ENCODE data around the gene GUCY1A2.

Gene GUCY1A2

DNA sequence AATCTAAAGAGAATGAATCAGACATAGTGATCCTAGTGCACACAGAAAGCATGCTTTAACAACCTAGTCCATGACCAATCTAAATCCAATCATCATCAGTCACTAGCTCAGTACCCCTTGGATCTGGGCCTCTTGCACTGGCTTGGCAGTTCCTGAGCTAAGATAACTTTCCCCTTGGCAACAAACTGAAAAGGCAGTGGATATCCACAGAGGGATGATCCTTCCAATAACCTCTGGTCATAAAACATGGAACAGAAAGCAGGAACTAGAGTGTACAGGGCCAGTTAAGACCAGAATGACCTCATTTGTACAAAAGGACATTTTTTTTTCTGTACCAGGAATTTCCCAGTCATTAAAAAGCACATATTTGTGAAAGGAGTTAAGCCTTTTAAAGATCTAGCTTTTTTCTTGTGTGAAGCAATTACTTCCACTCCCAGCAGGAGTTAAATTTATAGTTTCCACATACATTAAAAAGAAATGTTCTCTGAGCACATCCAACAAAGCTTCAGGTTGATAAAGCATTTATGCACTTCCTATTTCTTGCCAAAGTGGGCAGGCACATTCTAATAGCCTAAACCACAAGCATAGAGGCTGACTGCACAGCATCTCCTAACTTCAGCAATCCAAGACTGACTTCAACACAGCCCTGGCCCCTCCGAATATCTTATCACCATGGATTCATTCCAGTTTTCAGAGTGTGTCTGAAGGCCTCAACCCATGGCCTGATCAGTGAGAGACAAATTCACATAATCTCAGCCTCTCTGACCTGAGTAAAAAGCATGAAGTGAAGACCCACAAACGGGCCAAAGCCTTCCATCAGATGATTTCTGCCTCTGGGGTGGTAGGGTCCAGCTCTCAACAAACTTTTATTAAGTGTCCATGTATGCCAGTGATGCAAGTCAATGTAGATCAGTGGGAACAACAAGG, 29.9 kb downstream of the GUCY1A2 start:
- no peak overlapping the region for H3K4me3 Mint-ChIP-seq
- H3K4me1 Mint-ChIP-seq (ENCODE audit: low read depth): no peaks in the 10 kb centered on the region
- H3K9me3 Mint-ChIP-seq: peaks cover 6% of the 10 kb centered on the region
- H3K36me3 Mint-ChIP-seq (ENCODE audit: low read depth): no peaks in the 10 kb centered on the region
- H3K27ac Mint-ChIP-seq: no peak overlapping the region
- DNase-seq (ENCODE audit: low spot score): no peak
- no peaks in the 10 kb centered on the region for H3K27me3 Mint-ChIP-seq (ENCODE audit: low read depth)

DNA sequence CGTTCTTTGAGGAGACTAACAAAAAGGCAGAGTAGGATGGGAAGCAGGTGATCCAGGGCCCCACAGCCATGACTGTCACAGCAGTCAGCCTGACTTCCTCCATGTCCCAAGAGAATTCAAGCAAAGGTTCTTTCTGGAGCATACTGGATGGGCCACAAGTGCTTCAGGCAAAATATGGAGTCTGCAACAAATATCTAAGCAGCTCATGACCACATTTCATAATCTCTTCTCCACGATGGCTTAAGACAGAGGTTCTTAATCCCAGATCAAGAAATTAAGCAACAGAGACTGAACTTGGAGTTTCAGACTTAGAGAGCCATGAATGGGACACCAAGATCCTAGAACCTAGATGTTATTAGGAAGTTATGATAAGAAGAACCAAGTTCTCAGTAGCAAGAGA, 31.6 kb downstream of the GUCY1A2 start:
- H3K9me3 Mint-ChIP-seq: peaks cover 6% of the 10 kb centered on the region
- no peak for DNase-seq (ENCODE audit: low spot score)
- H3K4me1 Mint-ChIP-seq (ENCODE audit: low read depth): no peaks in the 10 kb centered on the region
- H3K4me3 Mint-ChIP-seq: no peak overlapping the region
- no peak overlapping the region for H3K27ac Mint-ChIP-seq
- H3K36me3 Mint-ChIP-seq (ENCODE audit: low read depth): no peaks in the 10 kb centered on the region
- no peaks in the 10 kb centered on the region for H3K27me3 Mint-ChIP-seq (ENCODE audit: low read depth)

DNA sequence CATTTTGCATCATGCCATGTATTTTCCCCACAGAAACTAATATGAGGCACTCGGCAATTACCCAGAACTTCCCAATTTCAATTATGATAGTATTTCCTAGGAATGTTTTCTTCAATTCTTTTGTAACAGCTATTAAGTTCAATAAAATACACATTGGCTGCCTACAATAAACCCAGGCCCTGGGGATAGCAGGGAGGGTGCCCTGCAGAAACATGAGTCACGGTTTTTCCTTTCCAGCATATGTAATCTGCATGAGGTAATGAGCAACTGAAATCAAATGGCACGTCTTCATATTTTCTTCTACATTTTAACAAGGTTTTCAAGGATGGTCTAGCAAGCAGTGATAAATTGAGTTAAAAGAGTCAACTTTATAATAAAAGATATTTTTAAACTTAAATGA, 32.0 kb downstream of the GUCY1A2 start:
- Mint-ChIP-seq H3K4me1 (ENCODE audit: low read depth) (no peaks in the 10 kb centered on the region), H3K9me3 (peaks cover 6% of the 10 kb centered on the region), H3K27ac (no peak overlapping the region), H3K36me3 (ENCODE audit: low read depth) (no peaks in the 10 kb centered on the region), H3K27me3 (ENCODE audit: low read depth) (no peaks in the 10 kb centered on the region), H3K4me3 (no peak overlapping the region)
- DNase-seq (ENCODE audit: low spot score): no peak

DNA sequence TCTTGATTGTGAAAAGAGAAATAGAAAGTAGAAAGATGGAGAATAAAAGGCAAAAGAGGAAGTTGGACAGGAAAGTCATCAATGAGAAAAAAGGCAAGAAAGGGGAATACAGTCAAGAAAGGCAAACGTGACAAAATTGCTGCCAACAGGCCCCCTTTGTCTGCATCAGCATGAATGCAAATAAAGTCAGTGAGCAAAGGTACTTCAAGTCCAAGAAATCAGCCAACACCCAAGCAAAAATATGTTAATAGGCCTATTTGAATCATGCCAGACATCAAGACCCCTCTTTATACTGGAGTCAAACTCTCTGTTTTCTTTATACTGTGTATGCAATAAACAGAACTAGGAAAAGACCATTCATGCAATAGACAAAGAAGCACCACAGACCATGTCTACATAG, 34.3 kb downstream of the GUCY1A2 start:
- Mint-ChIP-seq H3K4me1 (ENCODE audit: low read depth) (no peaks in the 10 kb centered on the region), H3K27ac (no peak overlapping the region), H3K36me3 (ENCODE audit: low read depth) (no peaks in the 10 kb centered on the region), H3K9me3 (peaks cover 6% of the 10 kb centered on the region), H3K27me3 (ENCODE audit: low read depth) (no peaks in the 10 kb centered on the region), H3K4me3 (no peak overlapping the region)
- DNase-seq (ENCODE audit: low spot score): no peak

DNA sequence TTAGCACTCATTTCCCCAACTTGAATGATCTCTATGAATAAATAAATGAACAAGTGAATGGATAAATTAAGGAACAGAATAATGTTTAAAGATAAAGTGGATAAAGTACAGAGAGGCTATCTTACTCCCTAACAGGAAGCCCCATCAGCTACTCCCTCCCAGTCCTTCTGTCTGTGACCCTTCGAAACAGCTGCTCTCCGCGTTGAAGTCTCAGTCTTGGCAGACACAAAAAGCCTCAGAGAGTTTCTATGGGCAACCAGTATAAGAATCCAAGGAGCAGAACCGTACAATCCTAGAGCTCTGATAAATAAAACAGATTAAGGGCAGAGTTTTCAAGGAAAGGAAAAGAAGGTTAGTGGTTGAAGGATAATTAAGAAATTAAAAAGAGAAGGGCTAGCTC, 35.0 kb downstream of the GUCY1A2 start:
- Mint-ChIP-seq H3K4me1 (ENCODE audit: low read depth) (no peaks in the 10 kb centered on the region), H3K27ac (no peak overlapping the region), H3K4me3 (no peak overlapping the region), H3K27me3 (ENCODE audit: low read depth) (no peaks in the 10 kb centered on the region), H3K36me3 (ENCODE audit: low read depth) (no peaks in the 10 kb centered on the region), H3K9me3 (peaks cover 6% of the 10 kb centered on the region)
- DNase-seq (ENCODE audit: low spot score): no peak

DNA sequence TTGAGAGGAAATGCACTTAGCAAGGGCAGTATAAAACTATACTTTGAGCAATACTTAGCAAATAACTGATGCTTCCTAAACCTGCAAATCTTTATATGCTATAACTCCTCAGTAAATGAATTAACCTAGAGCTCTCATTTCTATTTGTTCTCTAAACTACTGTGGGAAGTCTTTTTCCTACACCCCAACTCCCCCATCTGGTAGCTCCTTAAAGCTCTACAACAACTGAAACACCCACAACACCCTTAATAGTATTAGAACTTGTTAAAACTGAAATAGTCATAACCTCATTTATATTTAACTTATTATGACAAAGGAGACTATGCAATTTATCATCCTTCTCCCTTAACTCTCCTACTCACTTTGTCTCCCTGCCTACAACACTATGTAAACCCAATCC, 43.4 kb downstream of the GUCY1A2 start:
- H3K27ac Mint-ChIP-seq: no peak overlapping the region
- no peaks in the 10 kb centered on the region for H3K27me3 Mint-ChIP-seq (ENCODE audit: low read depth)
- no peaks in the 10 kb centered on the region for H3K36me3 Mint-ChIP-seq (ENCODE audit: low read depth)
- H3K9me3 Mint-ChIP-seq: no peaks in the 10 kb centered on the region
- no peak overlapping the region for H3K4me3 Mint-ChIP-seq
- no peaks in the 10 kb centered on the region for H3K4me1 Mint-ChIP-seq (ENCODE audit: low read depth)
- DNase-seq (ENCODE audit: low spot score): no peak

DNA sequence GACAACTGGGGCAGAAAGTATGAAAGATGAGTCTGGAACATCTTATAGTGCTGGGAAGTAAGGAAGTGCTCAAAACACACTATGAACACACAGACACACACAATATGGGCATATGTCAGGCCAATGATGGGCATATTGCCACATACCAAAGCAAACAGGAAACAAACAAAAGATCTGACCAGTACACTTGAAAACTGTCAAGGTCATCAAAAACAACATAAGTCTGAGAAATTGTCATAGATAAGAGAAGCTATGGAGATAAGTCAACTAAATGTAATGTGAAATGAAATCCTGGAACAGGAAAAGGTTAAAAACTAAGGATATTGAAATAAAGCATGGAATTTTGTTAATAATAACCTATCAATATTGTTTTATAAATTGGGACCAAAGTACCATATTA, 46.4 kb downstream of the GUCY1A2 start:
- H3K27me3 Mint-ChIP-seq (ENCODE audit: low read depth): no peaks in the 10 kb centered on the region

DNA sequence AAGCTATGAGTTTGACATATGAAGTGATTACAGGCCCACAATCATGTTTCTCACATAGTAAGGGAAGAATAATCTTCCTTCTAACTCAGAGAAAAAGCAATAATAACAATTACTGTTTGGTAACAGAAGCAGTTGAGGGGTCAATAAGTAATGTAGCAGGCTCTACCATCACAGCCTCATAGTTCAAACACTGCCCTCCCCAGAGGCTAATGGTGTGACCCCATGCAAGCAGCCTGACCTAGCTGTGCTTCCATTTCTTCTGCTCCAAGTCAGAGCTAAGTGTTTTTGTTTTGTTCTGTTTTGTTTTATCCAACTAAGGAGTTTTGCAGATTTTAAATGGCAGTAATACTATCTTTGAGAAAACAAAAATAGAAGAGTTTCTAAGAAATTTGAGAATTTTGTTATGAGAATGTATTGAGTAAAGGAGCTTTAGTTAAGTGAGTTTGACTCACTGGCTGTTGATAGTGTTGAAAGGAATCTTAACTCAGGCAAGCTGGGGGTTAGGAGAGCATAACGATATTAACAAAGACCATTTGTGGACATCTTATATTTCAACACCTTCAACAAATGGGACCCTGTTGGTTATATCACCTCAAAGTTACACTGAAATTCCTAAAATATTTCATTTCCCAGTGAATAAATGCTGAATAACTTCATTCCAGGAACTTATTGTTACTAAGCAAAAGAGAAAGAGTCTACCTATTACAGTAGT, 48.5 kb downstream of the GUCY1A2 start:
- Mint-ChIP-seq H3K27ac (no peak overlapping the region), H3K4me1 (ENCODE audit: low read depth) (no peaks in the 10 kb centered on the region), H3K9me3 (no peaks in the 10 kb centered on the region), H3K36me3 (ENCODE audit: low read depth) (no peaks in the 10 kb centered on the region), H3K27me3 (ENCODE audit: low read depth) (no peaks in the 10 kb centered on the region), H3K4me3 (no peak overlapping the region)
- DNase-seq (ENCODE audit: low spot score): no peak

More for the DNA sequence above, 46.4 kb downstream of the GUCY1A2 start:
- H3K9me3 Mint-ChIP-seq: no peaks in the 10 kb centered on the region
- no peak overlapping the region for H3K27ac Mint-ChIP-seq
- DNase-seq (ENCODE audit: low spot score): no peak
- H3K4me3 Mint-ChIP-seq: no peak overlapping the region
- no peaks in the 10 kb centered on the region for H3K4me1 Mint-ChIP-seq (ENCODE audit: low read depth)
- no peaks in the 10 kb centered on the region for H3K36me3 Mint-ChIP-seq (ENCODE audit: low read depth)

DNA sequence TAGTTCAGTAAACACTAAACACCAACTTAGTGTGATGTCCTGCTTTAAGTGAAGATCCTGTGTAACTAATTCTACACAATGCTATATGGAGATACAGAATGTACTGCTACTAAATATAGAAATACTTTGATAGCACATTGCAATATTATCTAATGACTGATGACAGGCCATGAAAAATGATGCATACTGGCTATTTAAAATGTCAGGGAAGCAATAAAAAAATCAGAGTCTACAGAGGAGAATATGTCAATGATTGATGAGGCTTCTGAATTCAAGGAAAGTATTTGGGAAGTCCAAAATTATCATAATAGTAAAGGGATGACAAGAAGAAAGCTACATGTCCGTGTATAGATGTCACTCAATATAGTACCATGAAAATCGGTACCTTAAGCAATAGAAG, 55.3 kb downstream of the GUCY1A2 start:
- Mint-ChIP-seq H3K9me3 (peaks cover 9% of the 10 kb centered on the region), H3K4me3 (no peak overlapping the region), H3K27ac (no peak overlapping the region), H3K4me1 (ENCODE audit: low read depth) (no peaks in the 10 kb centered on the region), H3K27me3 (ENCODE audit: low read depth) (no peaks in the 10 kb centered on the region), H3K36me3 (ENCODE audit: low read depth) (no peaks in the 10 kb centered on the region)
- DNase-seq (ENCODE audit: low spot score): no peak

DNA sequence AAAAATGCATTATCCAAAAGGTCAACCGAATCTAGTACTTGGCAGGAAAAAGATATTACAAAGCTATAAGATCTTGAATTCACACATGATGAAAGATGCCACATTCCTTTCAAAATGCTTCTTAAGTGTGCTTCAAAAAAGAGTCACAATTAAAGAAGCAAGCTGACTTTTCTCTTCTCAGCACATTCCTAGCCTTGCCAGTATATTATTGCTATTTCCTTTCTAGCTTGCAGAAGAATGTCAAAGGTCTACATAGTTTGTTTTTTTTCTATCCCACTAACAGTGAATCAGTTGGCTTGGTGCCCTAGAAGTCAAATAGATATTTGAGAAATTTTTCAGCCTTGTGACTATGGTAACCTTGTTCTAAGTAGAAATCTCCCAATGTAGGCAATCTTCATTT, 56.8 kb downstream of the GUCY1A2 start:
- H3K36me3 Mint-ChIP-seq (ENCODE audit: low read depth): no peaks in the 10 kb centered on the region
- H3K9me3 Mint-ChIP-seq: peaks cover 10% of the 10 kb centered on the region

DNA sequence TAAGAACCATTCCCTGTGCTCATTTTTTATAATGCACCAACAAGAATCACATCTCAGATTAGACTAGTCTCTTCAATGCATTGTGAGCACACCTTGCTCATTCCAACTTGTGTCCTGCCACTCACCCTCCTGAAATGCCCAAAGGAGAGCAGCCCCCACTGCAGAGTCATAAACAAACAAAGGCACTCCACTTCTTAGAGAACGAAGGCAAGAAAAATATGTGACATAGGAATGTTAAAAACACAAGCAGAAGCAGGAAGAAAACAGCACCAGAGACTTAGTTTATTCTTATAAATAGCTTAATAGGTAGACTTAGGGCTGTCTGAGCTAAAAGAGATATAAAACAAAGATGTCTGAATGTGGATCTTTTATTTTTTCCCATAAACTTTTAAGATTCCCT, 57.2 kb downstream of the GUCY1A2 start:
- peaks cover 15% of the 10 kb centered on the region for H3K9me3 Mint-ChIP-seq
- no peak overlapping the region for H3K4me3 Mint-ChIP-seq
- no peak for DNase-seq (ENCODE audit: low spot score)
- no peaks in the 10 kb centered on the region for H3K36me3 Mint-ChIP-seq (ENCODE audit: low read depth)
- no peaks in the 10 kb centered on the region for H3K4me1 Mint-ChIP-seq (ENCODE audit: low read depth)
- H3K27me3 Mint-ChIP-seq (ENCODE audit: low read depth): no peaks in the 10 kb centered on the region
- H3K27ac Mint-ChIP-seq: no peak overlapping the region

More for the DNA sequence above, 56.8 kb downstream of the GUCY1A2 start:
- Mint-ChIP-seq H3K4me1 (ENCODE audit: low read depth) (no peaks in the 10 kb centered on the region), H3K4me3 (no peak overlapping the region), H3K27ac (no peak overlapping the region), H3K27me3 (ENCODE audit: low read depth) (no peaks in the 10 kb centered on the region)
- DNase-seq (ENCODE audit: low spot score): no peak

DNA sequence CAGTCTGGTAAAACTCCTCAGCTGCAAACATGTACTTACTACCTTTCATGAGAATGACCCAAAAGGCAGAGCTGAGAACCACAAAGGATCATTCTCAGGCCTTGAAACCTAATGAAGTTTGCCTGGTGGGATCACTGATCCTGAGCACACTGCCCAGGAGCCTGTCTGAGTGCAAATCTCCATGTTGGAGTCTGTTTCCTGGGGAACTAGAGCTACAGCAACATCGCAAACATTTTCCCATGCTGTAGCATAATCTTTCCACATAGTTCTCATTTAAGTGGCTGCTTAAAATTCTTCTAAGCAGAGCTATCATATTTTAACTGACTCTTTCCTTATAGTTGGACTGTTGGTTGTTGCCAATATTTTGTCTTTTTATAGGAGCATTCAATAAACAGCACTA, 58.5 kb downstream of the GUCY1A2 start:
- Mint-ChIP-seq H3K4me3 (no peak overlapping the region), H3K27me3 (ENCODE audit: low read depth) (no peaks in the 10 kb centered on the region), H3K9me3 (peaks cover 19% of the 10 kb centered on the region), H3K36me3 (ENCODE audit: low read depth) (no peaks in the 10 kb centered on the region), H3K27ac (no peak overlapping the region), H3K4me1 (ENCODE audit: low read depth) (no peaks in the 10 kb centered on the region)
- no peak for DNase-seq (ENCODE audit: low spot score)

DNA sequence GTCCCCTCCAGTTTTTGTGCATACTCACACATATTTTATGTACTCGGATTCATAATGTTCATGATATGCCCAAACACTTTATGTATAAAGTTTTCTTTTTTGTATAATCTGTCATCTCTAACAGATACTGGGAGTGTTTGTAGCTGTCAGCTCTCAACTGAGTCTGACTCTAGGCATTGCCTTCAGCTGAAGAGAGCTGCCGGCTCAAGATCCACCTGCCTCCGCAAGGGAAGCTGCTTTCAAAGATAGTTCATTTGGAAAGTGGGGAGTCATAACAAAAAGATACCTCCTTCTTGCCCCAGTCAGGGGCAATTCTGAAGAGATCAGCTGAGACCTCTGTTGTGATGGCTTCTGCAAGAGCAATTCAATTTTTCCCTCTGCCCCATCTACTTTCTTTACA, 58.9 kb downstream of the GUCY1A2 start:
- H3K36me3 Mint-ChIP-seq (ENCODE audit: low read depth): no peaks in the 10 kb centered on the region

DNA sequence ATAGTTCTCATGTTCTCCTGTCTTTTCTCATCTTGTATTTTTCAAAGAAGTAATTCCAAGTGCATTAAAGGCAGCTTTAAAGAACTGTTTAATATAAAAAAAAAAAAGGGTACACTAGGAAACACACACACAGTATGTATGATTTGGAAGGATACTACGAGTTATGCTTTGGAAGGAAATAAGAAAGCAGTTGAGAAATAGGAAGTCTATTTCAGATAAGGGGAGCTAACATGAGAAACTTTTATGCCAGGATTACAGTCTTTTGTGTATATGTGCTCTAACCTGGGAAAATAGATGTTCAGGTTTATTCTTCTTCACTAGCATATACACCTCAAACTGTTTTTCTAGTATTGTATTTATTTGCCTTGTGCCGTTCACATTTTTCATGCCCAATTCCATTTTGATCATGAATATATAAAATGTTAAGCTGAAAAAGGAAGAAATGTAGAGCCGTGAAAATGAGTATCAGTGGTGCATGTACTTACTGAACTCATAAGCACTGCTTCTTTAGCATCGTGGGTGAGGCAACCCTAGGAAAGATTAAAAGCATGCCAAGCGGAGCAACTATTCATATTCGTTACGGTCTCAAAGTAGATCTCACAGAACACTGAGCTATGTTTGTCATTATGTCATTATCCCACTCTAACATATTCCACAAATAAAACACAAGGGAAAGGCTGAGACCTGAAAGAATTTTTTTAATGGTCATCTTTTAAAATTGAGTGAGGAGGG, 59.6 kb downstream of the GUCY1A2 start:
- Mint-ChIP-seq H3K27me3 (ENCODE audit: low read depth) (no peaks in the 10 kb centered on the region), H3K4me3 (no peak overlapping the region), H3K27ac (no peak overlapping the region), H3K9me3 (peaks cover 24% of the 10 kb centered on the region), H3K36me3 (ENCODE audit: low read depth) (no peaks in the 10 kb centered on the region), H3K4me1 (ENCODE audit: low read depth) (no peaks in the 10 kb centered on the region)
- DNase-seq (ENCODE audit: low spot score): no peak

More for the DNA sequence above, 58.9 kb downstream of the GUCY1A2 start:
- no peak overlapping the region for H3K27ac Mint-ChIP-seq
- H3K4me1 Mint-ChIP-seq (ENCODE audit: low read depth): no peaks in the 10 kb centered on the region
- no peak for DNase-seq (ENCODE audit: low spot score)
- H3K4me3 Mint-ChIP-seq: no peak overlapping the region
- H3K27me3 Mint-ChIP-seq (ENCODE audit: low read depth): no peaks in the 10 kb centered on the region
- peaks cover 19% of the 10 kb centered on the region for H3K9me3 Mint-ChIP-seq

Measured in T-helper 2 cell treated with Interferon-gamma antibody and Interleukin-4, amounts not matched to agents 5 μg/mL and 100 μg/mL, for 36 hours (primary cell).